Stimulated activated CD8-positive, alpha-beta memory T cell treated with anti-CD3 and anti-CD28 coated beads, Interleukin-12 subunit alpha, Interleukin-12 subunit beta, amount 100 ng/mL, for 24 hours (primary cell): ENCODE results near the gene EXOC7.
"Not testable (repeated sequence)": the region's sequence is repeated elsewhere in the genome, so short reads cannot be mapped to it uniquely, and the experiment has no call there.

Experiments used
- DNase-seq: peaks from one replicate; pipeline ENCODE4 v3.0.0-alpha.2; 2020; ENCODE audit errors: extremely low read depth

The EXOC7 gene

DNA sequence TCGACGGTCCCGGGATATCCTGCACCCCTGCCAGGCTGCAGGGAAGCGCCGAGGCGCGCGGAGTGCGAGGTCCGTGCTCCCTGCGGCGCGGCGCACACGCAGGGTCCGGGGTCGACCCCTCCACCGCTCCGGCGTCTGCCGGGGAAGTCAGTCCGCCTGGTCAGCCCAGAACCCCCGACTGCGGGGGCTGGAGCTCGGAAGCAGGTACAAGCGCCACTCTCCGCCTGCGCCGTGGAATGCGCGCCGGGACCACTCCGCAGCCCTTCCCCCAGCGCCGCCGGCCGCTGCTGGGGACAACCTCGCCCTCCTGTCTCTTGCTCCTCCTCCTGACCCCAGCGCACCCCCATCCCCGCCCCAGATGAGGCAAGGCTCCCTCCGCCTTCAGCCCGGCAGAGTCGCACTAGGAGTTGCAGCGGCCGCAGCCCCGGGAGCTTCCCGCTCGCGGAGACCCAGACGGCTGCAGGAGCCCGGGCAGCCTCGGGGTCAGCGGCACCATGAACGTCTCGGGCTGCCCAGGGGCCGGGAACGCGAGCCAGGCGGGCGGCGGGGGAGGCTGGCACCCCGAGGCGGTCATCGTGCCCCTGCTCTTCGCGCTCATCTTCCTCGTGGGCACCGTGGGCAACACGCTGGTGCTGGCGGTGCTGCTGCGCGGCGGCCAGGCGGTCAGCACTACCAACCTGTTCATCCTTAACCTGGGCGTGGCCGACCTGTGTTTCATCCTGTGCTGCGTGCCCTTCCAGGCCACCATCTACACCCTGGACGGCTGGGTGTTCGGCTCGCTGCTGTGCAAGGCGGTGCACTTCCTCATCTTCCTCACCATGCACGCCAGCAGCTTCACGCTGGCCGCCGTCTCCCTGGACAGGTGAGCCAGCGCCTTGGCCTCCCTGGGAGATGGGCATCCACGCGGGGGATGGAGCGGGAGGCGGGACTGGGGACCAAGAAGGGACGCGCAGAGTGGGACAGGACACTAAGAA is 28.9 kb downstream of the EXOC7 start, which contains the start of gene GALR2:
TSS of gene GALR2 (plus strand) at position 392 of the 974 bp plus-strand sequence. CDS start at position 495, 103 bp downstream.
- DNase-seq, result no peak

DNA sequence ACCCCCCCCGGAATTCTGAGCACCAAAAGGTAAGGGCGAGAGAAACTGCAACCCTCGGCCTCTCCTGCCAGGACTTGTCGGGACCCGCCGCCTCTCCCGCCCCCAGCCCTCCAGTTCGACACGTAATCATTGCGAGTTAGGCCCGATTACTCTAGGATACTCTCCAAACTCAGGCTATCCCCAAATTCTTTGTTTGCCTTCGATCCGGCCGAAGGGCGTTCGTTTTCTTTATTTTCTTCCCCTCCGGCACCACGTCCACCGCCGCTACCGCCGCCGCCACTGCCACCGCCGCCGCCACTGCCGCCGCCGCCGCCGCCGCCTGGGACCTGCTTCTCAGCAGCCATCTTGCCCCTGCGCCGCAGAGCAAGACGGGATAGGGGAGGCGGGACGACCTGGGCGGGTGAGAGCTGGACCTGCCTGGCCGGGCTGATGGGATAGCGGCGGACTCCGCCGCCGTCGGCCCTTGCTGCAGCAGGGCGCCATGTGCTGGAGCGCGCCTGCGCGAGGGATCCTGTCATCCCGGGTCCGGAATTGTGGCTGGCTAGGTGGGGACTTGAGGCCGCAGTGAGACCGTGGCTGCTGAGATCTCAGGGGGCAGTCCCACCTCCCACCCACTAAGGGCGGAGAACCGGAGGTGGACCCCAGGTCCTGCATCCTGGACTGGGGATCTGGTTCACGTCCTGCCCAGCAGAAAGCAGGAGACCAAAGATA is 31.3 kb downstream of the EXOC7 start, which contains the start of gene SRP68:
TSS of gene SRP68 (minus strand) at position 370 of the 711 bp plus-strand sequence. CDS start at position 344, 26 bp downstream.
- peak; percentile 64 for DNase-seq

DNA sequence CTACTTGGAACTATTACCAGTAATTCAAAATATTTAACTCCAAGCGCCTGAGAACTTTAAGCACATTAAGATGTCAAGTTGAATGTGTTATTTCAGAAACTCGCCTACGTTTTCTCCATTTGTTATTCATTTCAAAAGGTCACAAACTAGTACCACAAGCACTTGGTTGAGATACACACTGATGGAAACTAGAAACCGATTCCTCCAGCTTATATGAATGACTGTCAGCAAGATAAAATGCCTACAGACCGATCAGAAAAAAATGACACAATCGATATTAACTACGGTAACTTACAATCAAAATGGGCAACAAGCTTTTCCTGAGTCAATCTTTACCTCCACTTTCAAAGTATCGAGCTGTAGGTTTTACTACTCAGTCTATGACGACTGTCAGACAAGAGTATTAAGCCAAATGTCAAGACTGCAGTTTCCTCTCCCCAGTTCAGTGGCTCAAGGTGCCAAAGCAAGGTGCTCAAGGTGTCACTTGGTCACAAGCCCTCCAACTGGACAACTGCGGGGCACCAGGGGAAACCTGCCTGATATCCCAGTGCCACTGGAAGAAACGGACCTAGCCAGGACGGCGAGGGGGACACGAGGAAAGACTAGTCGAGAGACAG is 31.9 kb downstream of the EXOC7 start:
- DNase-seq, result no peak

DNA sequence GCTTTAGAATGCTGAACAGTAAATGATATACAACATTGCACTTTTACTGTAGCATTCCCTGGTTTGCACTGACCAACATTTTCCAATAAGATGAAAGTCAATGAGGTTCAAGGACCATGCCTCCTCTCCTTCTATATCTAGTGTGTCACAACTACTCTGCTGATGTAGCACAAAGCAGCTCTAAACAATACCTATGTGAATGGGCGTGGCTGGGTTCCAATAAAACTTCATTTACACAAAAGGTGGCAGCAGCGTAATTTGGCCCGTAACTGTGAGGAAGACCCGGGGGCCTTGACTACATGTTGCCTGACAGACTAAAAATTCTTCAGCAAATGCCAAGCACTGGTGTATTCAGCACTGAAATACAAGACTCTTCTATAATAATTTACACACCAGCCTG is 37.8 kb downstream of the EXOC7 start:
- no peak for DNase-seq

DNA sequence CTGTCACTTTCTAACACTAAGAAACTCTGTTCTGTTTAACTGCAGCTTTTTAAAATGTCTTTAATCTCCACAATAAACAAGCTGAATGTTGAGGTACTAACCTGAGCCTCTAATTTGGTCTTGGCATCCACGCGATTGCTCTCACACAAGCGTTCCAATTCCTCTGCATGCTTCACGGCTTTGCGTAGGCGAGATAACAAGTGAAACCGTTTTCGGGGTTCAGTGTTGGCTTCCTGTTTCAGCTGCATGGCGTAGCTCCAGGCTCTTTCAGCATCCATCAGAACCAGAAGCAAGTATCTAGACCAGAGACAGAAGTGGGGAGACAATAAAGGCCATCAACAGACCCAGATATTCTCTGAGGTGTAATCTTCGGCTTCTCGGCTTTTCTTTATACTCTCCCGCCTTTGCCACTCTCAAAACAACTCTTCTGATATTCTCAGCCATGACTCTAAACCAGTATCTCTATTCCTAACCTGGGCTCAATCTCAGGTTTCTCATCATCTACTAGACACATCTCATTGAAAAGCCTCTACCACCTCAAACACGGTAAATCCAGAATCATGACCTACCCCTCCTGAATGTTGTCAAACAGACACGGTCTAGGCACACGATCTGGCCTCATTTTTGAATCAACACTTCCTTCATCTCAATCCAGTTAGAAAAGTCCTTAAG is 39.6 kb downstream of the EXOC7 start:
- no peak for DNase-seq

DNA sequence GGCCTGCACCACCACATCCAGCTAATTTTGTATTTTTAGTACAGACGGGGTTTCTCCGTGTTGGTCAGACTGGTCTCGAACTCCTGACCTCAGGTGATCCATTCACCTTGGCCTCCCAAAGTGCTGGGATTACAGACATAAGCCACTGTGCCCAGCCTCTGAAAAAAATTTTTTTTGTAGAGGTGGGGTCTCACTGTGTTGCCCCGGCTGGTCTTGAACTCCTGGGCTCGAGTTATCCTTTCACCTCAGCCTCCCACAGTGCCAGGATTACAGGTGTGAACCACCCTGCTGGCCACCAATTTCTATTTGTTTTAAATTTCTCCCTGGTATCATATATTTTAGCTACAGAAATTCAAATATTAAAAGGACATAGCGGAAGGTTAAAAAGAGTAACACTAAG is 45.3 kb downstream of the EXOC7 start:
- DNase-seq, result not testable (repeated sequence)

DNA sequence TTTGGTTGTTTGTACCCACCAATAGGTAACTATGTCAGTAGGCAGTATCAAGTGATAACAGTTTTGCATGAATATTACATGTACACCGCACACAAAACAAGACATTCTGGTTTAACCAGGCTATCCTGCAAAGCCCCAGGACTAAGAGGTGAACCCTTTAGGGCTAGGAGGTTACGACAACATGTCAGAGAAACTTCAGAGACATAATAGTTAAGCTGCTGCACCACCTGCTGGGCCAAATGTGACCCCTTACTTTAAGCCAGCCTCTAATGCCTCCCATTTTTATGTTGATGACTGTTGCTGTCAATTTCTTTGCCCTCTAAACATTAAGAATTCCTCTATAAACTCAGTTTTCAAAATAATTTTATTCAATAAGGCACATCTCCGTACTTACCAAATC is 46.7 kb downstream of the EXOC7 start:
- DNase-seq, result no peak

DNA sequence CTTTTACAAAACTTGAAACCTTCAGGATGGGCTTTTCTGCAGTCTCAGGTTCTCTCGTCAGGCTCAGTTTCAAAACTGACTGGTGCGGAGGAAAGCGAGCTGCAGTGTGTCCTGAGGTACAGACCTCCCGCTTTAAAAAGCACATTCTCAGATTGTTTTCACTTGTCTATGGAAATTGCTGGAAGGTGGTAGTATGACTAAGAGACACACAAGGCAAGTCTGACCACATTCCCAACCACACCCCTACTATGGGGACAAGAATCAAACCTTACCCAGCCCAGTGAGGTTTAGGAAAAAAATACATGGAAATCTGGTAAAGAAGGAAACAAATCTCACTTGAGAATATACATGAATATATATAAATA is 49.5 kb downstream of the EXOC7 start:
- DNase-seq, result no peak

DNA sequence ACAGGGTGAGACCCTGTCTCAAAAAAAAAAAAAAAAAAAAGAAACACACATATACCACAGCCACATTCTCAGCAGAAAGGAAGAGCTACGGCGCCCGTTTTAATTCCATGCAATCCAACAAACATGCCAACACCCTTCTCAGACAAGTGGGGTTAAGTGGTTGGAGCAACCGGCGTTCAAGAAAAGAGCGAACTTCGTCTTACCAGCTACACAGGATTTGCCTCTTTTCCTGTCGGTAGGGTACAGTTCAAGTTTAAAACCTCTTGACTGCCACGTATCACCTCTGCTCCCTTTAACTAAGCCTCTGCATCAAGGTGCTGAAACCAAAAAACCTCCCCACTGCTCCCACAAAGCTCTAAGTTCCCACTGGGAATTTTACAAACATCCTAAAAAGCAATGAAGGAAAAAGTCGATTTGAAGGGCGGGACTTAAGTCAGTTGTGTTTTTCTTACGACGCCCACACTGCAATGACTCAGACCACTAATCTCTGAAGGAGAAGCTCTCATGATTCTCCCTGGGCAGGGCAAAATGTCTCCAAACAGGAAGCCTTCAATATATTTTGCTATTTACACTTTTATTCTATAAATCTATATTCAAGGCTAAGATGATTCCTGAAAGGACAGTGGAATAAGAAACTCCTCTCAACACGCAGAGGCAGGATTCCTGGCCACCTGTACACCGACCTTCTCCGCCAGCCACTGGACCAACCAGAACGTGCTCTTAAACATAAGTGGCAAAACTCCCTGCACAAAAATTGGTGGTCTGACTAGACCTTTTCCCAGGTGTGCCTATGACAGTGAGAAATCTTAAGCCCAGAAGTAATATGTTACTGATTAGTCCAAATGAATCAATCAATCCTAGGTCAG is 50.1 kb downstream of the EXOC7 start:
- DNase-seq, result no peak

DNA sequence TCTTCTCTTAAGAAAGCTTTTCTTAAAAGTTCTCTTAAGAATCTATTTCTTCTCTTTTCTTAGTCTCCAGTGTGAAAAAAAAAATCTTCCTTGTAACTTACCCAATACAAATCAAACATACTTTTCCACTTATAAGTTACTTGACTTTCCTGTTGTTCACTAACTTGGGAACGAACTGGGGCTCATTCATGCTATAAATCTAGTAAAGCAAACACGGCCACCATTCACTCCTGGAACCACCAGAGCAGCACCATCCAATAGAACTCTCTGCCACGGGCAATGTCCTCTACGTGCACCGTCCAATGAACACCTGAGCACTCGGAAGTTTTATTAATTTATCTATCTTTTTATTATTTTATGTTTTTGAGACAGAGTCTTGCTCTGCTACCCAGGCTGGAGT is 52.0 kb downstream of the EXOC7 start:
- no peak for DNase-seq

DNA sequence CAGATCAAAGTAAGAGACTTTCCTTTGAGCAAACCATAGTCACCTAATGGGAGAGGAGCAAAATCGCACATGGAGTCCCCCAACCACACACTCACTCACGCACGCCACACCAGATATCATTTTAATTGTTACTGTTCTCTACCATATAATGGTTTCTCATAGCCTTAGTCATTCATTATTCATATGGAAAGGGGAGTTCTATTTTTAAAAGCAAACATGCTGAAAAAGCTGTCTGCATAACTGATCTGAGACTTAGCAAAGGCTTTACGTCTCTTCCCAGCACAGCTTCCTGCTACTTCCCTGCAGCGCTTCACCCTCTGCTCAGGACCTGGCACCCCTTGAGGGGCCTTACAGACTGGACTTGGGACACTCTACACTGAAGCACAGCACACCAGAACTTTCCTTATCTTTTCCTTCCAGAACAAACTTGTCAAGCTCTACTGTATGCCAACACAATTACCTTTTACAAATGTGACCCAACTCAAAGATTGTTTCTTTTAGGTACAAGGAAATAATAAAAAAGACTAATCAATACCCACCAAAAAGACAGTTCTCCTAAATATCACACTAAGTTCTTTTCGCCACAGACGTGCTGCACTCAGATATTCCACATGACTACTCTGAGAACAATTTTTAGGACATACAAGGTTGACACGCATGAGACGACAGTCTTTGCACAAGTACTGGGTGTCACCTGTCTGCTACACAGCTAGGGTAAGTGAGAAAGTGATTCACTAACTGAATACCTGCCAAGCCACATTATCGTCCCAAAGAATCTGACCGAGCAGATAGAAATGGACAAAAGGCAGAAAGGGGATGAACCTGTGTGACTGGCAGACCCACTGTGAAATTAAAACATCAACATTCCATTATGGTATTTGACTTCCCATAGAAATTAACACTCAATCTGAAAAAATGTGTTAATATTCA is 52.8 kb downstream of the EXOC7 start:
- no peak for DNase-seq

DNA sequence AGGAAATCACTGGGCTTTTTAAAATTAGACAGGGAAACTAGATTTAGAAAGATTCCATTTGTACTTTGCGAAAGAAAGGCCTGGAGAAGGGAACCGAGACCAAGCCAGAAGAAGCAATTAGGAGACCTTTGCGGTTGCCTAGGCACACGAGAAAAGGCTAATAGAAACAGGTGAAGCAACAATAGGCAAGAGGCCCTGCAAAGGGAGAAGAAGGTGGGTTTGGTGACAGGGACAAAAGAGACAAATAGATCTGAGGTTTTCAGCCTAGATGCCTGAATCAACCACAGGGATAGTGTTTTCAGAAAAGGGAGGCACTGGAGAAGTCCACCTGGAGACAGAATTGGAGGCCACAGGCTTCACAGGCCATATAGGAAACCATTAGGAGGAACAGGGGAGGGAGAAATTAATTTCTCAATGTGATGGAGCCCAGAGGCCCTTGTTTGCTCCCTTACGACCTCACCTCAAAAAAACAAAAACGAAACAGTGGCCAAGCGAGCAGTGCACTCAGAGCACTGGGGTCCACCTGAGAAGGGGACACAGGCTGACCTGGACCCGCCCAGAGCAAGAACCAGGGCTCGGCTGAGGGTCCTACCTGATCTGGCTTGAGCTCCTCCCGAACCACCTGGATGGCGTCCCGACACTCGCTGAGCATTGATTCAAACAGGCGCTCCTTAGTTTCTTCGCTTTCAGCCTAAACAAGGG is 53.6 kb downstream of the EXOC7 start:
- DNase-seq, result no peak

DNA sequence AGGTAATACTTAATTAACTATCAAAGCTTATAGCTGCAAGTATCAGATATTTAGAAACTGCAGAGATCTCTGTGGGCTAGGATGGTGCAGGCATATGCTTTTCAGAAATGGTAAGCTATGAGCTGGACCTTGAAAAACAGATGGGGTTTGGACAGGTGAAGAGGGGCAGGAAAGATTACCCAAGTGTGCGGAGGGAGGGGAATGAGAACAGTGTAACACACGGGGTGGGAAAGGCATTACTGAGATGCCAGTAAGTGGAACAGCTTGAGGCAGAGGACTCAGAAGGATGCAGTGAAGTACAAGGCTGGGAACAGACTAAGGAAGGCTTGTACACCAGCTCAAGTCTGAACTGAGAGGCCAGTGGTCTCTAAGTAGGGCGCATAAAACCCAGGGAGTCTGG is 54.3 kb downstream of the EXOC7 start:
- no peak for DNase-seq

DNA sequence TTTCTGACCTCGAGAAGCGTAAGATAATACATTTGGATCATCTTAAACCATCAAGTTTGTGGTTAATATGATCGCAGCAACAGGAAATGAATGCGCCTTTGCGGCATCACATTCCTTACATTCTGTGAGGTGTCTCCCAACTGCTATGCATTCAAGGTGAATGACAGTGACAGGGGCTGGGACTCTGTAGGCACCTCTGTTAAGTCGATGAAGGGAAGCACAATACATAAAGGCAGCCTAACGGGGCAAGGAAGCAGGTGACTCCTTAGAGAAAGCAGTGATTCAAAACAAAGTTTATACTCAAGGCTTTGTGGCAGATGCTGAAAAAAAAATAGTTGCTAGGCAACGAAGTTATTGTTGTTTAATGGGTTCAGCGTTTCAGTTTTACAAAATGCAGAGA is 54.9 kb downstream of the EXOC7 start:
- DNase-seq, result no peak

DNA sequence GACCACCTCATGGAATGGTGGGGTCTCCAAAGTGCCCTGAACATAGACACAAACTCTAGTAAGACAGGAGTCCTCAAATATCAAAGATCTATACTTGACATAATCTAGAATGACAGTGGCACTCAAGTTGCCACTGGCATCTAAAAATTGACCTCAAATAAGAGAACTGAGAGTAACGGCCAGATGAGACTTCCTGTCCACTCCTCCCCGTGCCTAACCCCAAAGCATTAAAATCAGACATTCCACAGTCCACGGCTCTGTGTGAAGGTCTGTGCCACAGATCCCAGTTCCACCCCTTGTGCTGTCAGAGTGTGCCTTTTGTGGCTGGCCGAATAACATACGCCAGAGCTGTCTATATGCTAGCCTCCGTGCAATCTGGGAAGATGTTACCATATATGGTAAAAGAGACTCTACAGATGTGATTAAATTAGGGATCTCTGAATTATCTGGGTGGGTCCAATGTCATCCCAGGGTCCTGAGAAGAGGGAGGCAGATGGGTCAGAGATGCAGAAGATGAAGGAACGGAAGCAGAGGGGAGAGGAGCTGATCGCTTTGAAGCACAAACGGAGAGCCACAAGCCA is 55.5 kb downstream of the EXOC7 start:
- DNase-seq, result no peak

DNA sequence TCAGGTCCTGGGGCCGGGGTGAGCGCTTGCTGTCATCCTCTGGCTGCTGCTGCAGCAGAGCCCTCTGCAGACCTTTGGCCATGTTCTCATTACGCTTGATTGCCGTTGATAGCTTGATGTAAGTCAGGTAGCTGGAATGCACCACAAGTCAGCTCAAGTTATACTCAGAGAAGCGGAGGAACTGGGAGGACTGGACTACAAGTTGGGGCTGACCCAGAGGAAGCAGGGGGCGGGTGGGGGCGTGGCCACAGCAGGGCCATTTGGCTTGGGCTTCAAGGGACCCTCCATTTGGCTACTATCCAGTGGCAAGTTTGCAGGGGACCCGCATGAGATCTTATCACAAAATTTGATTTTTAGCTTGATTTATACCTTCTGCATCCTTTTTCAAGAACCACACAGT is 57.5 kb downstream of the EXOC7 start:
- no peak for DNase-seq

DNA sequence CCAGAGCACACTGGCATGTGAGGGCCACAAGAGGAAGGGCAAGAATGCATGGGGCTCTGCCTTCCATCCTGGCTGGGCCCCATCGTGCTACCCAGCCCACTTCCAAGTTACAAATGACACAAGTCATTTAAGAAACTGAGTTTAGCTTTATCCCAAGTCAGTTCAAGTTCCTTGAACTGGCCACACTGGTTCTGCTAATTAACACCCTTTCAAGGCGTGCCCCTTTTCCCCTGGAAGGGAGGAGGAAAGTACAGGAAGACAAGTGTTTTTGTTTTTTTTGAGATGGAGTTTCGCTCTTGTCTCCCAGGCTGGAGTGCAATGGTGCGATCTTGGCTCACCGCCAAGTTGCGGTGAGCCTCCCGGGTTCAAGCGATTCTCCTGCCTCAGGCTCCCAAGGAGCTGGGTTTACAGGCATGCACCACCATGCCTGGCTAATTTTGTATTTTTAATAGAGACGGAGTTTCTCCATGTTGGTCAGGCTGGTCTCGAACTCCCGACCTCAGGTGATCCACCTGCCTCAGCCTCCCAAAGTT is 59.0 kb downstream of the EXOC7 start:
- not testable (repeated sequence) for DNase-seq

DNA sequence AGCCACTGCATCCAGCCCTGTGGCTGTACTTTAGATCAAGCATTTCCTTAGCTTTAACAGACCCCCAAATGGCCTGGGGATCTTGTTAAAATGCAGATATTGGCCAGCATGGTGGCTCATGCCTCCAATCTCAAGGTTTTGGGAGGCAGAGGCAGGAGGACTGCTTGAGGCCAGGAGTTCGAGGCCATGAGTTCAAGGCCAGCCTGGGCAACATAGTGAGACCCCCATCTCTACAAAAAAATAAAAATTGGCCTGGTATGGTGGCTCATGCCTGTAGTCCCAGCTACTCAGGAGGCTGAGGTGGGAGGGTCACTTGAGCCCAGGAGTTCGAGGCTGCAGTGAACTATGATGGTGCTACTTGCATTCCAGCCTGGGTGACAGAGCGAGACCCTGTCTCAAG is 60.7 kb downstream of the EXOC7 start:
- DNase-seq, result not testable (repeated sequence)
